ENCODE data around the gene SUGT1.
"Not testable (repeated sequence)": the region's sequence is repeated elsewhere in the genome, so short reads cannot be mapped to it uniquely, and the experiment has no call there.

The SUGT1 gene

DNA sequence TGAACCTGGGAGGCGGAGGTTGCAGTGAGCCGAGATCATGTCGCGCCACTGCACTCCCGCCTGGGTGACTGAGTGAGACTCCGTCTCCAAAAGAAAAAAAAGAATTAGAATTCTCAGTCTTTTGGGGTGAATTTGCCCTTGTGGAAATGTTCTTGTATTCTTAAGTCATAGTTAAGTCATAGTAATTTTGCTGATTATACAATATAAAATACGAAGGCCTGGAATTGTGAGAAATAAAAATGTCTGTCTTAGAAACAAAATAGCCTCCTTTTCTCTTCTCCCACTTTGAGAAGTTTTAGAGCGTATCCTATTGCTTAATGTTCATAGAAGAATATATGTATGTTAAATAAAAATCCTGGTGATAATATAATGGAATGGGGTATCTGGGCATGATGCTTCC lies 18.1 kb downstream of the SUGT1 start:
- peaks cover 3% of the 10 kb centered on the region for H3K79me2 ChIP-seq
- no peak overlapping the region for H3K4me2 ChIP-seq (ENCODE audit: low read length)
- no peak overlapping the region for H3K4me3 ChIP-seq (ENCODE audit: low read depth, low read length)
- peaks cover 6% of the 10 kb centered on the region for H3K4me1 ChIP-seq
- H2AFZ ChIP-seq: no peak overlapping the region
- H3K9me3 ChIP-seq (ENCODE audit: control insufficient read depth, low read length): no peaks in the 10 kb centered on the region
- H3K9ac ChIP-seq: no peak overlapping the region
- no peaks in the 10 kb centered on the region for H3K36me3 ChIP-seq (ENCODE audit: control insufficient read depth, insufficient read depth, low read length)
- TF ChIP-seq, protein P1, sequence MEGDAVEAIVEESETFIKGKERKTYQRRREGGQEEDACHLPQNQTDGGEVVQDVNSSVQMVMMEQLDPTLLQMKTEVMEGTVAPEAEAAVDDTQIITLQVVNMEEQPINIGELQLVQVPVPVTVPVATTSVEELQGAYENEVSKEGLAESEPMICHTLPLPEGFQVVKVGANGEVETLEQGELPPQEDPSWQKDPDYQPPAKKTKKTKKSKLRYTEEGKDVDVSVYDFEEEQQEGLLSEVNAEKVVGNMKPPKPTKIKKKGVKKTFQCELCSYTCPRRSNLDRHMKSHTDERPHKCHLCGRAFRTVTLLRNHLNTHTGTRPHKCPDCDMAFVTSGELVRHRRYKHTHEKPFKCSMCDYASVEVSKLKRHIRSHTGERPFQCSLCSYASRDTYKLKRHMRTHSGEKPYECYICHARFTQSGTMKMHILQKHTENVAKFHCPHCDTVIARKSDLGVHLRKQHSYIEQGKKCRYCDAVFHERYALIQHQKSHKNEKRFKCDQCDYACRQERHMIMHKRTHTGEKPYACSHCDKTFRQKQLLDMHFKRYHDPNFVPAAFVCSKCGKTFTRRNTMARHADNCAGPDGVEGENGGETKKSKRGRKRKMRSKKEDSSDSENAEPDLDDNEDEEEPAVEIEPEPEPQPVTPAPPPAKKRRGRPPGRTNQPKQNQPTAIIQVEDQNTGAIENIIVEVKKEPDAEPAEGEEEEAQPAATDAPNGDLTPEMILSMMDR (IDR thresholded peaks at IDR 0.05): no peak
- no peak overlapping the region for H3K27ac ChIP-seq
- no peaks in the 10 kb centered on the region for H3K27me3 ChIP-seq (ENCODE audit: control insufficient read depth, insufficient read depth, low read length)

DNA sequence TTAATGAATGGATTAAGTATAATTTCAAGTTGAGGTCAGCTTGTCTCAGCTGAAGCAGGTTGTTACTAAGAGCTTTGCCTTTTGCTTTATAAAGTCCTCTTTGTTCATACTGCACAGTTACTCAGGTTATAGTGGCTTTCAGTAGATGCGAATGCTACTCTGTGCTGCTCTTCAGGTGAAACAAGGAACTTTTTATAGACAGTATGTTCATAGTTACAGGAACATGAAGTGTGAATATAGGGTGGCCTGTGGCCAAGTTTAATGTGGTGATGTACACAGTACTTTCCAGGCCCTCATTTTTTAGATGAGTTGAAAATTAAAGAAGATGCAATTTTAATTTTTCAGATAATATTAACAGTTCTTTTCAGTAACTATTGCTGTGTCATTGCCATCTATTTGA lies 20.8 kb downstream of the SUGT1 start:
- no peak overlapping the region for H2AFZ ChIP-seq
- no peaks in the 10 kb centered on the region for H3K27me3 ChIP-seq (ENCODE audit: control insufficient read depth, insufficient read depth, low read length)
- H3K4me1 ChIP-seq: peaks cover 6% of the 10 kb centered on the region
- no peak overlapping the region for H3K4me3 ChIP-seq (ENCODE audit: low read depth, low read length)
- H3K79me2 ChIP-seq: peaks cover 3% of the 10 kb centered on the region
- H3K36me3 ChIP-seq (ENCODE audit: control insufficient read depth, insufficient read depth, low read length): no peaks in the 10 kb centered on the region
- H3K27ac ChIP-seq: no peak overlapping the region
- no peak overlapping the region for H3K9ac ChIP-seq
- TF ChIP-seq, protein P1 (IDR thresholded peaks at IDR 0.05): no peak
- no peaks in the 10 kb centered on the region for H3K9me3 ChIP-seq (ENCODE audit: control insufficient read depth, low read length)
- no peak overlapping the region for H3K4me2 ChIP-seq (ENCODE audit: low read length)

DNA sequence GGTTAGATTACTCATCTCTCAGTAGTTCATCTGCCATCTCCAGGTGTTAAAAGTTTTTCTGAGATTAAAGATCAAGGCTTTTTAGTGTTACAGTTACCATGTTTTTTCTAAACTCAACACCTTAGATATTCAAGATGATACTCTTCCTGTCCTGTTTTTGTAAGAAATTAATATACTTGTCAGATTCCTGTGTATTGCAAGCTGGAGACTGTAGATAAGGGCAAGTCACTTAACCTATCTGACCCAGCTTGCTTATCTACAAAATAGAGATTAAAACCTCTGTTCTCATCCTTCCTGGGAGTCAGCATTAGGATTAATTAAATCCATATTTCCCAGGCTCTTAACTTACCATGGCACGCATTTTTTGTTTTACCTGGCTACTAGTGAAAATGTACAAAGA lies 25.2 kb downstream of the SUGT1 start:
- no peaks in the 10 kb centered on the region for H3K36me3 ChIP-seq (ENCODE audit: control insufficient read depth, insufficient read depth, low read length)
- H3K9ac ChIP-seq: no peak overlapping the region
- H2AFZ ChIP-seq: no peak overlapping the region
- peaks cover 3% of the 10 kb centered on the region for H3K79me2 ChIP-seq
- TF ChIP-seq, protein P1 (IDR thresholded peaks at IDR 0.05): no peak
- H3K27ac ChIP-seq: no peak overlapping the region
- no peaks in the 10 kb centered on the region for H3K4me1 ChIP-seq
- no peaks in the 10 kb centered on the region for H3K27me3 ChIP-seq (ENCODE audit: control insufficient read depth, insufficient read depth, low read length)
- no peak overlapping the region for H3K4me3 ChIP-seq (ENCODE audit: low read depth, low read length)
- no peaks in the 10 kb centered on the region for H3K9me3 ChIP-seq (ENCODE audit: control insufficient read depth, low read length)
- no peak overlapping the region for H3K4me2 ChIP-seq (ENCODE audit: low read length)

DNA sequence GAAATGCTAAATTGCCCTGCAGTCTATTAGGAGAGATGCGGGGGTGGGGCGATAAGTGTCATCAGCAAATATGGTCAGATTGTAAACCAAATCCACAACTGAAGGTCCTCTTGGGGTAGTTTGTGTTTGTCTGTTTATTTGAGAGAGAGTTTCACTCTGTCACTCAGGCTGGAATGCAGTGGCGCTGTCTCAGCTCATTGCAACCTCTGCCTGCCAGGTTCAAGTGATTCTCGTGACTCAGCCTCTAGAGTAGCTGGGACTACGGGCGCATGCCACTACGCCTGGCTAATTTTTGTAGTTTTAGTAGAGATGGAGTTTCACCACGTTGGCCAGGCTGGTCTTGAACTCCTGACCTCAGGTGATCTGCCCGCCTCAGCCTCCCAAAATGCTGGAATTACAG lies 33.2 kb downstream of the SUGT1 start:
- H3K27ac ChIP-seq; H3K9me3 ChIP-seq (ENCODE audit: control insufficient read depth, low read length); H3K4me2 ChIP-seq (ENCODE audit: low read length); H3K4me3 ChIP-seq (ENCODE audit: low read depth, low read length); H2AFZ ChIP-seq; H3K9ac ChIP-seq; H3K27me3 ChIP-seq (ENCODE audit: control insufficient read depth, insufficient read depth, low read length); H3K79me2 ChIP-seq; H3K36me3 ChIP-seq (ENCODE audit: control insufficient read depth, insufficient read depth, low read length); H3K4me1 ChIP-seq: not testable (repeated sequence)

DNA sequence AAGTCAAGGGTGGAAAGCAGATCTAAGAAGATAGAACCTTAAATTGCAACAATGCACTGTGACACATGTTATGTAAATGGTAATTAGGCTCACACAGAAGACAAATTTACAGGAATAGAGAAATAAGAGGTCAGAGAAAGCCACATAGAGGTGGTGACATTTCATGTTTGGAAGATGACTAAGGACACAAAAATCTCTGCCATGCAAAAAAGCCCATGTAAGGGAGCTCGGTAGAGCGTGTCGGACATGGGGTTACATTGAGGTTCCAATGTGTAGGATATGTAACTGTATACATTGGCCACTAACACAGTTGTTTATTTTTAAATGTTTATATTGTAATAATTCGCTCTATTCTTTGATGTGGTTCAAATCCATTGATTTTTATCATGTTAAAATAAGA lies 33.7 kb downstream of the SUGT1 start:
- TF ChIP-seq, protein P1 (IDR thresholded peaks at IDR 0.05): no peak
- Histone ChIP-seq H3K36me3 (ENCODE audit: control insufficient read depth, insufficient read depth, low read length) (no peaks in the 10 kb centered on the region), H3K9me3 (ENCODE audit: control insufficient read depth, low read length) (no peaks in the 10 kb centered on the region), H3K4me1 (no peaks in the 10 kb centered on the region), H3K79me2 (no peaks in the 10 kb centered on the region), H3K4me3 (ENCODE audit: low read depth, low read length) (no peak overlapping the region), H3K27me3 (ENCODE audit: control insufficient read depth, insufficient read depth, low read length) (no peaks in the 10 kb centered on the region), H3K4me2 (ENCODE audit: low read length) (no peak overlapping the region), H2AFZ (no peak overlapping the region), H3K27ac (no peak overlapping the region), H3K9ac (no peak overlapping the region)

Measured in parathyroid adenoma (tissue), 2 donors.